HUES6 (cell line): ENCODE results near the gene HSPA2.
A peak's percentile ranks its signal among the peaks of the same experiment; 100 is the strongest.

Experiments
- H3K27ac ChIP-seq: 2 replicates; pipeline ENCODE4 v1.7.0; 2013; ENCODE audit warnings: low read depth, mild to moderate bottlenecking, low read length, inconsistent platforms
- H3K27me3 ChIP-seq: 2 replicates; pipeline ENCODE4 v1.6.1; 2013; ENCODE audit warnings: low read length; ENCODE audit not compliant: control insufficient read depth, insufficient read depth
- H3K36me3 ChIP-seq: 2 replicates; pipeline ENCODE4 v1.6.1; 2013; ENCODE audit warnings: low read length; ENCODE audit not compliant: control insufficient read depth, insufficient read depth
- H3K4me1 ChIP-seq: 2 replicates; pipeline ENCODE4 v1.6.1; 2013; ENCODE audit warnings: low read length; ENCODE audit not compliant: control insufficient read depth, insufficient read depth
- H3K4me3 ChIP-seq: 2 replicates; pipeline ENCODE4 v1.5.1; 2013; ENCODE audit warnings: low read depth, low read length
- H3K9ac ChIP-seq: one replicate; pipeline ENCODE4 v1.6.1; 2013; ENCODE audit warnings: mild to moderate bottlenecking, low read length
- H3K9me3 ChIP-seq: 2 replicates; pipeline ENCODE4 v1.6.1; 2013; ENCODE audit warnings: low read depth, low read length; ENCODE audit not compliant: control insufficient read depth, insufficient read depth

The HSPA2 gene

GRCh38 chr14:64504310-64504896, 36.1 kb upstream of the HSPA2 start, which contains the start of gene ZBTB1:
TSS of gene ZBTB1 (plus strand) at chr14:64504770. CDS start at chr14:64521505, 16,735 bp downstream.
- Histone ChIP-seq H3K36me3 (no peaks in the 10 kb centered on the region), H3K9me3 (no peaks in the 10 kb centered on the region), H3K27me3 (no peaks in the 10 kb centered on the region), H3K4me1 (peaks cover 46% of the 10 kb centered on the region), H3K9ac (peak within 1 kb of the TSS; percentile 99), H3K4me3 (peak within 1 kb of the TSS; percentile 78), H3K27ac (peak within 1 kb of the TSS; percentile 97)

- H3K4me1 ChIP-seq: peaks cover 47% of the 10 kb centered on the region
- peak overlapping the region; percentile 97 for H3K27ac ChIP-seq
- peak overlapping the region; percentile 78 for H3K4me3 ChIP-seq
- no peaks in the 10 kb centered on the region for H3K27me3 ChIP-seq
- H3K9ac ChIP-seq: peak overlapping the region; percentile 99
- H3K36me3 ChIP-seq: no peaks in the 10 kb centered on the region
- H3K9me3 ChIP-seq: no peaks in the 10 kb centered on the region
Observed at GRCh38 chr14:64504897-64505794, 35.4 kb upstream of the HSPA2 start.

GRCh38 chr14:64506721-64507120, 33.8 kb upstream of the HSPA2 start:
- H3K36me3 ChIP-seq: no peaks in the 10 kb centered on the region
- H3K4me1 ChIP-seq: peaks cover 51% of the 10 kb centered on the region
- no peak overlapping the region for H3K27ac ChIP-seq
- no peaks in the 10 kb centered on the region for H3K9me3 ChIP-seq
- H3K4me3 ChIP-seq: peak overlapping the region; percentile 33; the same call in 1 of the 2 replicates
- no peaks in the 10 kb centered on the region for H3K27me3 ChIP-seq
- H3K9ac ChIP-seq: no peak overlapping the region

GRCh38 chr14:64507376-64508156, 33.0 kb upstream of the HSPA2 start:
- Histone ChIP-seq H3K9ac (no peak overlapping the region), H3K27me3 (no peaks in the 10 kb centered on the region), H3K36me3 (no peaks in the 10 kb centered on the region), H3K27ac (no peak overlapping the region), H3K9me3 (no peaks in the 10 kb centered on the region), H3K4me1 (peaks cover 42% of the 10 kb centered on the region), H3K4me3 (no peak overlapping the region; the same call in 1 of the 2 replicates)

GRCh38 chr14:64508215-64508776, 32.2 kb upstream of the HSPA2 start:
- H3K4me1 ChIP-seq: peaks cover 38% of the 10 kb centered on the region

GRCh38 chr14:64509036-64509435, 31.5 kb upstream of the HSPA2 start:
- H3K4me1 ChIP-seq: peaks cover 38% of the 10 kb centered on the region
- H3K27me3 ChIP-seq: no peaks in the 10 kb centered on the region
- H3K9ac ChIP-seq: no peak overlapping the region
- H3K27ac ChIP-seq: no peak overlapping the region; the same call in 1 of the 2 replicates
- H3K4me3 ChIP-seq: peak overlapping the region; percentile 10; the same call in 1 of the 2 replicates
- H3K9me3 ChIP-seq: no peaks in the 10 kb centered on the region
- no peaks in the 10 kb centered on the region for H3K36me3 ChIP-seq

More at GRCh38 chr14:64508215-64508776, 32.2 kb upstream of the HSPA2 start:
- Histone ChIP-seq H3K9me3 (no peaks in the 10 kb centered on the region), H3K4me3 (no peak overlapping the region), H3K27ac (no peak overlapping the region), H3K36me3 (no peaks in the 10 kb centered on the region), H3K27me3 (no peaks in the 10 kb centered on the region), H3K9ac (no peak overlapping the region)

GRCh38 chr14:64510825-64511671, 29.5 kb upstream of the HSPA2 start:
- no peak overlapping the region for H3K9ac ChIP-seq
- no peak overlapping the region for H3K4me3 ChIP-seq
- H3K27me3 ChIP-seq: no peaks in the 10 kb centered on the region
- no peak overlapping the region for H3K27ac ChIP-seq
- H3K4me1 ChIP-seq: peaks cover 38% of the 10 kb centered on the region
- no peaks in the 10 kb centered on the region for H3K9me3 ChIP-seq
- H3K36me3 ChIP-seq: no peaks in the 10 kb centered on the region

GRCh38 chr14:64513271-64513670, 27.3 kb upstream of the HSPA2 start:
- Histone ChIP-seq H3K4me3 (no peak overlapping the region), H3K4me1 (peaks cover 19% of the 10 kb centered on the region)

GRCh38 chr14:64515053-64515452, 25.5 kb upstream of the HSPA2 start:
- H3K9ac ChIP-seq: no peak overlapping the region
- no peaks in the 10 kb centered on the region for H3K9me3 ChIP-seq
- 0 out of 2 replicates have a peak, but pooled peaks cover 8% of the 10 kb centered on the region for H3K4me1 ChIP-seq
- H3K4me3 ChIP-seq: no peak overlapping the region
- no peak overlapping the region for H3K27ac ChIP-seq
- H3K27me3 ChIP-seq: no peaks in the 10 kb centered on the region
- H3K36me3 ChIP-seq: no peaks in the 10 kb centered on the region

More at GRCh38 chr14:64513271-64513670, 27.3 kb upstream of the HSPA2 start:
- Histone ChIP-seq H3K36me3 (no peaks in the 10 kb centered on the region), H3K27ac (no peak overlapping the region), H3K27me3 (no peaks in the 10 kb centered on the region), H3K9me3 (no peaks in the 10 kb centered on the region), H3K9ac (no peak overlapping the region)

GRCh38 chr14:64516969-64517368, 23.6 kb upstream of the HSPA2 start:
- no peaks in the 10 kb centered on the region for H3K4me1 ChIP-seq
- no peaks in the 10 kb centered on the region for H3K27me3 ChIP-seq
- no peak overlapping the region for H3K9ac ChIP-seq
- H3K27ac ChIP-seq: no peak overlapping the region
- H3K36me3 ChIP-seq: peaks cover 7% of the 10 kb centered on the region
- H3K9me3 ChIP-seq: no peaks in the 10 kb centered on the region
- H3K4me3 ChIP-seq: no peak overlapping the region
